OCI-M2 (cell line): Measurements from ENCODE around the gene FMNL1.
A peak's percentile ranks its signal among the peaks of the same experiment; 100 is the strongest.
"Not testable (repeated sequence)": the region's sequence is repeated elsewhere in the genome, so short reads cannot be mapped to it uniquely, and the experiment has no call there.

Experiments
- DNase-seq: peaks from one replicate; lab custom pipeline; 2025; ENCODE audit not compliant: unreplicated experiment; lab: John Stamatoyannopoulos, UW

Gene FMNL1

GRCh38 chr17:45234641-45235415 is 13.1 kb downstream of the FMNL1 start:
- DNase-seq = no peak

GRCh38 chr17:45235416-45236281 is 14.0 kb downstream of the FMNL1 start:
- peak; percentile 34 for DNase-seq

- no peak for DNase-seq
Measured at GRCh38 chr17:45236282-45236606, 14.6 kb downstream of the FMNL1 start.

- no peak for DNase-seq
Measured at GRCh38 chr17:45237686-45238085, 16.0 kb downstream of the FMNL1 start.

- DNase-seq = no peak
Measured at GRCh38 chr17:45238155-45238774, 16.6 kb downstream of the FMNL1 start.

- no peak for DNase-seq
Measured at GRCh38 chr17:45240905-45241327, 19.2 kb downstream of the FMNL1 start.

- DNase-seq = no peak
Measured at GRCh38 chr17:45241328-45242028, 19.8 kb downstream of the FMNL1 start.

- no peak for DNase-seq
Measured at GRCh38 chr17:45242029-45242414, 20.3 kb downstream of the FMNL1 start.

- DNase-seq = no peak
Measured at GRCh38 chr17:45243750-45244149, 22.1 kb downstream of the FMNL1 start.

GRCh38 chr17:45244725-45245656 is 23.3 kb downstream of the FMNL1 start:
- DNase-seq = no peak

GRCh38 chr17:45246338-45246737 is 24.7 kb downstream of the FMNL1 start:
- DNase-seq = no peak

GRCh38 chr17:45246861-45247428 is 25.3 kb downstream of the FMNL1 start:
- DNase-seq = no peak

GRCh38 chr17:45247429-45248131 is 25.9 kb downstream of the FMNL1 start:
- DNase-seq = no peak

GRCh38 chr17:45248132-45248957 is 26.7 kb downstream of the FMNL1 start:
- DNase-seq = no peak

- no peak for DNase-seq
Measured at GRCh38 chr17:45251931-45252330, 30.2 kb downstream of the FMNL1 start.

- DNase-seq = not testable (repeated sequence)
Measured at GRCh38 chr17:45253237-45253636, 31.6 kb downstream of the FMNL1 start.

GRCh38 chr17:45253879-45254278 is 32.2 kb downstream of the FMNL1 start:
- DNase-seq = no peak

GRCh38 chr17:45255358-45255757 is 33.7 kb downstream of the FMNL1 start:
- DNase-seq = no peak
